GM23248 (cell line): ENCODE data around the gene TUBA4A. TPM values are rescaled to one million over a fixed set of nuclear protein-coding genes. Genes with fewer than 3 reads are reported as not detected.

ENCODE experiments used
- DNase-seq: peaks from one replicate; pipeline ENCODE4 v3.0.0-alpha.2; 2015
- H2AFZ ChIP-seq: fragments of 200-600 bp; sonication (generic); 2 replicates; pipeline ENCODE4 v1.6.1; 2016; ENCODE audit warnings: antibody characterized with exemption
- H3F3A ChIP-seq: fragments of 200-600 bp; sonication (generic); 2 replicates; pipeline ENCODE4 v1.6.1; 2016; ENCODE audit warnings: mild to moderate bottlenecking, antibody characterized with exemption, mixed run types; ENCODE audit not compliant: insufficient read depth
- H3K27ac ChIP-seq: fragments of 200-600 bp; sonication (generic); 2 replicates; pipeline ENCODE4 v1.5.1; 2016; ENCODE audit warnings: mild to moderate bottlenecking
- H3K27me3 ChIP-seq: fragments of 200-600 bp; sonication (generic); replicated peaks from 2 replicates; pipeline ENCODE4 v1.6.1; 2016; ENCODE audit warnings: mild to moderate bottlenecking; ENCODE audit not compliant: insufficient read depth
- H3K36me3 ChIP-seq: fragments of 200-600 bp; sonication (generic); 2 replicates; pipeline ENCODE4 v1.6.1; 2016; ENCODE audit warnings: low read depth, mild to moderate bottlenecking
- H3K4me1 ChIP-seq: fragments of 200-600 bp; sonication (generic); 2 replicates; pipeline ENCODE4 v1.6.1; 2016; ENCODE audit warnings: mild to moderate bottlenecking; ENCODE audit not compliant: insufficient read depth
- H3K4me2 ChIP-seq: fragments of 200-600 bp; sonication (generic); one replicate; pipeline ENCODE4 v1.6.1; 2016; ENCODE audit warnings: mild to moderate bottlenecking; ENCODE audit not compliant: unreplicated experiment
- H3K4me3 ChIP-seq: fragments of 200-600 bp; sonication (generic); 2 replicates; pipeline ENCODE4 v1.5.1; 2016; ENCODE audit warnings: mild to moderate bottlenecking
- H3K79me2 ChIP-seq: fragments of 200-600 bp; sonication (generic); 2 replicates; pipeline ENCODE4 v1.6.1; 2016; ENCODE audit warnings: mild to moderate bottlenecking; ENCODE audit not compliant: insufficient read depth
- H3K9ac ChIP-seq: fragments of 200-600 bp; sonication (generic); 2 replicates; pipeline ENCODE4 v1.6.1; 2016; ENCODE audit warnings: mild to moderate bottlenecking
- H3K9me2 ChIP-seq: fragments of 200-600 bp; sonication (generic); 2 replicates; pipeline ENCODE4 v1.6.1; 2016; ENCODE audit warnings: mixed run types, mild to moderate bottlenecking, moderate library complexity; ENCODE audit not compliant: insufficient read depth
- H3K9me3 ChIP-seq: fragments of 200-600 bp; sonication (generic); one replicate; pipeline ENCODE4 v1.6.1; 2017; ENCODE audit warnings: low read depth
- H4K20me1 ChIP-seq: fragments of 200-600 bp; sonication (generic); 2 replicates; pipeline ENCODE4 v1.6.0; 2016; ENCODE audit not compliant: insufficient read depth
- EZH2 ChIP-seq: fragments of 200-600 bp; sonication (generic); IDR thresholded peaks from 2 replicates; pipeline ENCODE4 v1.6.1; 2018; ENCODE audit warnings: antibody characterized with exemption, mild to moderate bottlenecking; ENCODE audit not compliant: insufficient read depth, poor library complexity, severe bottlenecking
- EZH2phosphoT487 ChIP-seq: fragments of 200-600 bp; sonication (generic); IDR thresholded peaks from 2 replicates; pipeline ENCODE4 v1.6.1; 2018; ENCODE audit warnings: antibody characterized with exemption, moderate library complexity, mild to moderate bottlenecking, low read depth; ENCODE audit not compliant: insufficient read depth
- WGBS, 2 experiments: methylation state at CpG; one replicate each; pipeline ENCODE4 v1.1.6; 2015 to 2017; ENCODE audit warnings: low lambda C conversion rate in 2 of 2, low coverage in 1 of 2; ENCODE audit errors: missing lambda C conversion rate in 2 of 2; 5-methylcytosine and 5-hydroxymethylcytosine counted together
- in situ Hi-C: fragments of 300-500 bp; cut with MboI; formaldehyde crosslinking; loops from 2 replicates; pipeline ENCODE4 v1.15.0; 2020
- polyA plus RNA-seq: library from polyadenylated mRNA; unstranded; fragments of >200 nt; fragmentation: Nextera tagmentation; extraction: Ambion mirVana; gene quantifications from 2 replicates; pipeline ENCODE4 v1.2.1, GENCODE V29; 2016
- total RNA-seq: library from RNA; depleted of rRNA; stranded (reverse); fragments of >200 nt; shearing (Covaris generic); gene quantifications from 2 replicates; pipeline ENCODE4 v1.2.3, GENCODE V29; 2014

Gene TUBA4A
- total and polyA plus RNA-seq, 2 experiments from 2014 or later: 14.3 to 14.5 TPM

DNA sequence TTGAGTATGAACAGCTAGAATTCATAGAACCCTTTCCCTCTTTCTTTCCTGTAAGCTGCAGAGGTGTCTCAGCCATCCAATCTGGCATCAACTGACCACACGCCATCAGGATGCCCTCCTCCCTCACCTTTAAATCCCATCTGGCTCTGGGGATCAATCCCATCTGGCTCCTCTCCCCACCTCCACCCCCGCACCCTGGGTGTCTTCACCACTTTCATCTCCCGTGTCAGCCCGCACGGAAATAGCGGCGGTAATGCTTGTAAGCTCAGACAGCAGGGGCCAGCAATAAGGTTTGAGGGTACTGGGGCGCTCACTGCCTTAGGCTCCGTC, 1.2 kb downstream of the TUBA4A start:
- Histone ChIP-seq H3K4me3 (peak overlapping the region; percentile 78), H3K4me2 (peak overlapping the region; percentile 86), H3F3A (peaks cover 44% of the 10 kb centered on the region), H3K9me3 (no peaks in the 10 kb centered on the region), H3K27me3 (no peaks in the 10 kb centered on the region; the same call in 1 of the 2 replicates), H3K27ac (no peak overlapping the region), H3K9ac (peak overlapping the region; percentile 62), H3K79me2 (0 out of 2 replicates have a peak, but pooled peaks cover 2% of the 10 kb centered on the region), H3K9me2 (no peaks in the 10 kb centered on the region), H3K36me3 (no peaks in the 10 kb centered on the region), H4K20me1 (no peaks in the 10 kb centered on the region), H3K4me1 (peaks cover 40% of the 10 kb centered on the region), H2AFZ (peak overlapping the region; percentile 76)
- no peak for TF ChIP-seq EZH2
- TF ChIP-seq EZH2phosphoT487: no peak
- DNase-seq: peak; percentile 52
- in situ Hi-C loops: no loop called here
- WGBS, 2 experiments: 13 to 15% methylated on average over 9 of the region's 9 CpGs

DNA sequence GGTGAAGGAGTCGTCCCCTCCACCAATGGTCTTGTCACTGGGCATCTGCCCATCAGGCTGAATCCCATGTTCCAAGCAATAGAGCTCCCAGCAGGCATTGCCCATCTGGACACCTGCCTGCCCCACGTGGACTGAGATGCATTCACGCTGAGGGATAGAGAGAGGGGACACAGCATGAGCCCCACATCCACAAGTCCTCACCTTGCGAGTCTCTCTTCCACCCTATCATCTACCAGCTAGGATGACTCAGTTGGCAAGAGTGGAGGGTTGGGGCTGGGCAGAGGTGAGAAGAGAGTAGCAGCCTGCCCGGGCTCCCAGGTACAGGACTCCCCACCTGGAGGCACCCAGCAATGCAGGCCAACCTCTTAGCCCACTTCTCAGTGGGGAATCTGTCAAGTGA, 1.6 kb downstream of the TUBA4A start:
- Histone ChIP-seq H3K4me1 (peaks cover 40% of the 10 kb centered on the region), H3K27ac (no peak overlapping the region), H3K36me3 (no peaks in the 10 kb centered on the region), H3K27me3 (no peaks in the 10 kb centered on the region; the same call in 1 of the 2 replicates), H3F3A (peaks cover 46% of the 10 kb centered on the region), H3K4me2 (no peak overlapping the region), H2AFZ (no peak overlapping the region), H3K9me2 (no peaks in the 10 kb centered on the region), H3K9ac (no peak overlapping the region), H3K4me3 (no peak overlapping the region), H4K20me1 (no peaks in the 10 kb centered on the region), H3K79me2 (peaks cover 5% of the 10 kb centered on the region), H3K9me3 (no peaks in the 10 kb centered on the region)
- WGBS, 2 experiments: 56 to 65% methylated on average over 5 of the region's 5 CpGs
- TF ChIP-seq EZH2phosphoT487: no peak
- TF ChIP-seq EZH2: no peak
- peak; percentile 3 for DNase-seq
- in situ Hi-C loops: no loop called here

DNA sequence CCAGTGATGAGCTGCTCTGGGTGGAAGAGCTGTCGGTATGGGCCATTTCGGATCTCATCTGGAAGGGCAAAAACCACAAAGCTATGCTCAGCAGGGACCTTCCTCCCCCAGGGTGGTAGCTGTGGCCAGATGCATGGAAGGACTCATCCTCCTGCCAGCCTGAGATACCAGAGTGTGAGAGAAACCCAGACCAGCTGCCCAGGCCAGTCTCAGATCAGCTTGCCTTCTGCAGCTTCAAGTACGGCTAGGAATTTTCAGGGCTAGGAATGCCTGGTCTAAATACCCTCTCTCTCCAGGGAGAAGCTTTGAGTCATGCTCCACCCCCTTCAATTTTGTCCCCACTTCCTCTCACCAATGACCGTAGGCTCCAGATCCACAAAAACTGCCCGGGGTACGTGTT, 2.1 kb downstream of the TUBA4A start:
- TF ChIP-seq EZH2 (no peak), EZH2phosphoT487 (no peak)
- no peak overlapping the region for H3K9ac ChIP-seq
- no peak overlapping the region for H3K27ac ChIP-seq
- H2AFZ ChIP-seq: no peak overlapping the region
- H3K79me2 ChIP-seq: peaks cover 9% of the 10 kb centered on the region
- H3K4me1 ChIP-seq: peaks cover 41% of the 10 kb centered on the region
- H3K4me2 ChIP-seq: no peak overlapping the region
- no peak overlapping the region for H3K4me3 ChIP-seq
- H3K27me3 ChIP-seq: no peaks in the 10 kb centered on the region; the same call in 1 of the 2 replicates
- 84 to 85% methylated on average over 6 of the region's 6 CpGs for whole genome bisulfite sequencing, 2 experiments
- H3F3A ChIP-seq: peaks cover 46% of the 10 kb centered on the region
- no peaks in the 10 kb centered on the region for H3K36me3 ChIP-seq
- no peaks in the 10 kb centered on the region for H3K9me2 ChIP-seq
- H4K20me1 ChIP-seq: no peaks in the 10 kb centered on the region
- no peaks in the 10 kb centered on the region for H3K9me3 ChIP-seq
- in situ Hi-C loops: no loop called here
- DNase-seq: peak; percentile 18

DNA sequence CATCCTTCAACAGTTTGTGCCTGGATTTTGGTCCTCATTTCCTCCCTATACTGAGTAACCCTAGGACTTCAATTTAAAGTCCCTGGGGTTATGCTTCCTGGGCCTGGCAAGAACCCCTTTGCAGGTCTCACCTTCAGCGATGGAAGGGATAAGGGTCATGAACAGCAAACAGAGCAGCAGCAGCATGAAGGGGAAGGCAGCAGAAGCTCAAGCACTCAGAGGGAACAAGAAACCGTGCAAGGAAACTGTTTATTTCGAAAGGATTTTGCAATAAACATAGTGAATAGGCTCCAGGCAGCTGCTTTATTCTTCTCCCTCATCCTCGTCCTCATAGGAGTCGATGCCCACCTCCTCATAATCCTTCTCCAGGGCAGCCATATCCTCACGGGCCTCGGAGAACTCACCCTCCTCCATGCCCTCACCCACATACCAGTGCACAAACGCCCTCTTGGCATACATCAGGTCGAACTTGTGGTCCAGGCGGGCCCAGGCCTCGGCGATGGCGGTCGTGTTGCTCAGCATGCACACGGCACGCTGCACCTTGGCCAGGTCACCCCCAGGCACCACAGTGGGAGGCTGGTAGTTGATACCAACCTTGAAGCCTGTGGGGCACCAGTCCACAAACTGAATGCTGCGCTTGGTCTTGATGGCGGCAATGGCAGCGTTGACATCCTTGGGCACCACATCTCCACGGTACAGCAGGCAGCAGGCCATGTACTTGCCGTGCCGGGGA, 3.5 kb downstream of the TUBA4A start:
- Histone ChIP-seq H3K4me1 (peaks cover 49% of the 10 kb centered on the region), H3K27ac (peak overlapping the region; percentile 89), H3K9ac (peak overlapping the region; percentile 66), H3K9me3 (no peaks in the 10 kb centered on the region), H3K4me2 (peak overlapping the region; percentile 80), H4K20me1 (no peaks in the 10 kb centered on the region), H3F3A (peaks cover 50% of the 10 kb centered on the region), H3K4me3 (no peak overlapping the region; the same call in 1 of the 2 replicates), H3K79me2 (peaks cover 22% of the 10 kb centered on the region), H3K9me2 (no peaks in the 10 kb centered on the region), H3K27me3 (no peaks in the 10 kb centered on the region), H3K36me3 (no peaks in the 10 kb centered on the region), H2AFZ (no peak overlapping the region)
- TF ChIP-seq EZH2phosphoT487 (no peak), EZH2 (no peak)
- peak; percentile 33 for DNase-seq
- in situ Hi-C loops: no loop called here
- WGBS, 2 experiments: 80 to 83% methylated on average over 22 of the region's 22 CpGs
